ENCODE measurements around the gene PIP4P1.
A peak's percentile ranks its signal among the peaks of the same experiment; 100 is the strongest.

Gene PIP4P1

DNA sequence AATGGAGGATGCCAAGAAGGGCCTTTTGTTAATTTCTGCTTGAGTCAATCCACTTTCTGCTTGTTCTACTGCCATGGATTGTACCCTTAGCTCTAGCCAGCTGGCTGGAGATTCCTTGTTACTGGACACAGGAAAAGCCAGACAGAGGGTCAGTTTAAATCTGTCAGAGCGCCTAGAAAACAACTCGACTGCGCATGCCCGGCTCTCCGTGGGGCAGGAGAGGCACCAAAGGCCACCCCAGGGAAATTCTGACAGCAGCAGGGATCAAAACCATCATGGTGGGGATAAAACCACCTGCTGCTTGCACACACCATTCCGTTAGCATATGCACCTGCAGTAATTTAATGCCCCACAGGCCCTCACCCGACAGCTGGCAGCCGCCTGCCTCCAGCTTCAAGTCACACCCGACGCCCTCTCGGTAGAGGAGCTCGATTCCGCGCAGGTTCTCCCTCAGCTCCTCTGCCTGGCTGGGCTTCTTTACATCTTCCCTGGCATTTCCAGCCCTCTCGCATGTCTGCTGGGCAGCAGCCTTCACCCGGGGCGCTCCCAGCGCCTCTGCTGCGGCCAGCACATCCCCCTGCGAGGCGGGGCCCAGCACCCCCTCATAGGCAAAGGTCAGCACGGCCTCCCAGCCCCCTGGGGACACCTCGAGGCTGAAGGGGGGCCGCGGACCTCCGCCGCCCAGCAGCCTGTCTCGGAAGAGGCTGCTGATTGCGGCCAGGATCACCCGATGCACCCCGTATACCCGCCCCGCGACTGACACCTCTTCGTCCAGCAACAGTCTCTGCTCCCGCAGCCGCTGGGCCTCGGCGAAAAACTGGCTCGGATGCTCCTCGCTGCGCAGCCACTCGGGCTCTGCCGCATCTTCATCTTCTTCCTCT, 26.3 kb downstream of the PIP4P1 start:
- DNase-seq = no peak

DNA sequence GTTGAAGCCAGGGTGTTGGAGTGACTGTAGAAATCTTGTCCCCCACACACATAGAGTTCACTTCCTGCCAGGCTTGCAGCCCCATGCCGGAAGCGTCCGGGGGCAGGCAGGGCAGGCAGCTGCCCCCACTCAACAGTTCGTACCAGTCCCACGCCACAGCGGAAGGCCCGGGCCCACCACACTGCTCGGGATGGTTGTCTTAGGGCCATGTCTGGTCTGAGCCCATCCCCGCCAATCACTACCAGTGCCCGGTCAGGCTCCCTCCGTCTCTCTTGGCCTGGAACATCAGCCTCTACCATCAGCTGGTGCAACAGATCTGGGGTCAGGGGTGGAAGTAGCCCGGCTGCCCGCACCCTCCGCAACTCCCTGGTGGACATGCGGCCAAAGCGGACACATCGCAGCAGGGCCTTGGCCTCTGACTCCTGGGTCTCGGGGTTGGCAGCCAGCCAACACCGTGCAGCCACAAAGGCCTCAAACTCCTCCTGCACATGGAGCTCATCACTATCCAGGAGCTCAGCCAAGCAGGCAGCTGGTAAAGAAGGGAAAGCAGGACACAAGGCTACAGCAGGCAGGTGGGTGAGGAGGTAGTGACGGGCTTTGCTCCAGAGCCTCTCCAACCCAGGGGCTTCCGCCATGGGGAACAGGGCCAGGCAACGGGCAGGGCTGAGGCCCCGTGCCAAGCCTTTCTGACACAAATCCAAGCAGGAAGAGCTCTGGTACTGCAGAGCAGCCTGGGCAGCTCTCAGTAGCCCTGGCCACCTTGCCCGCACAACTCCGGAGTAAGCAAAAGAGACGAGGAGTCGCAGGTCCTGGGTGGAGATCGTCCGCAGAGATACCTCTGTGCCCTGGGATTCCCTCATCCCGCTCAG, 31.2 kb downstream of the PIP4P1 start:
- no peak for DNase-seq

DNA sequence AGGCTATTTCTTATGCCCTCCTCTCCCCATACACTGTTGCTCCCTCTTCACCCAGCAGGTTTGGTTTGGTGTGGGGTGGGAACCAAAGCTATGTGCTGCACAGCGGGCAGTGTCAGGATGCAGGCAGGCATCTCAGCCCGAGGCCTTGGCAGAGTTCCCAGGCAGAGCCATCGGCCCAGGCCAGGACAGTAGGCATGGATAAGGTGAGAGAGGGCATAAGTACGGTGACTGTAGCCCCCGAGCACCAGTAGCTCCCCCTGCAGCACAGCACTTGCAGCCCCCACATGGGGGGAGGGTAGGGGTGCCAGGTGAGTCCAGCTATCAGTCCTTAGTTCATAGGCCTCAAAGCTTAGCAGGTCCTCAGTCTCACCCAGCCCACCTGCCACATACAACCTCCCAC, 32.4 kb downstream of the PIP4P1 start:
- DNase-seq = no peak

DNA sequence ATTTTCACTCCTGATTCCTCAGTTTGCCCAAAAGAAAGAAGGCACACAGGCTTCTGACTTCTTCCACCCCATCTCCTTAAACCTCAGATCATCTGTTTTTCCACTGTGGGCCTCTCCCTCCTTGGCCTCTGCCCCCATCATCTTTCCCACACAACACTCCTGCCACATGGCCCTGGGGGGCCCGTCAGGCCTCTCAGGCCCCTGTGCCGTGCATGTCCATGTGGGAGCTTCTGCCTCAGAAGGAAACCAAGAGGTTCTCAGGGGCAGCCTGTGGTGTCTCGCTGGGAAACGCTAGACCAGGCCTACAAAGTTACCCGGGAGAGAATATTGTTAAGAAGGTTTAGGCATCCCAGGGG, 33.2 kb downstream of the PIP4P1 start:
- no peak for DNase-seq

DNA sequence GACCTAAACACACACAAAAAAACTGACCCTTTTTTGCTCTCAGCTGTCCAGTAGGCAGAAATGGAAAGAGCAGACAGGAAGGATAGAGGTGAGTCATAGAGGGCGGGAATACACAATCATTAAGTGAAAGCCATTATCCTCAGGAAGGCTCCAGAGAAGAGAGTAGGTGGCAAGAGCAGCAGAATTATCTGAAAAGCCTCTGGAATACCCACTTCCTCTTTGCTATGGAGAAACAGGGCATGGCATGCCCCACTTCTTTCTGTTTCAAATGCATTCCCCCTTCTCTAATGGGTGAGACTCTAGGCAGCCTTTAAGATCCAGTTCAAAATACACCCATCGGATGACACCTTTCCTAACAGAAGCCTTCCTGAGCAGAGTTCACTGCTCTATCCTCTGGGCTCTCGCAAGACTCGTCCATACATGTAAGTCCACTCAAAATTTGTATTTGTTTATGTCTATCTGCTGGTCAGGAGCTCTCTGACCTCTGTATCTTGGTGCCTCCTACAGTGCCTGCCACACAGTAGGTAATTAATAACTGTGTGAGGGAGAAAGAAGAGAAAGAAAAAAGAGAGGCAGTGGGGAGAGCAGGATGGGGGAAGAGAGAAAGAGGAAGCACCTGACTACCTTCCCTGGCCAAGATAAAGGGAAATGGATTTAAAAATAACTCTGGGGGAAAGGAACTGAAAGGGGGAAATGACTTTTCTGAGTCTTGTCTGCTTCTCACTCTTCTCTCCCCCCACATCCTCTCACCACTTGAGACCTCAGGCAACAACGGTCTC, 33.8 kb downstream of the PIP4P1 start:
- no peak for DNase-seq

DNA sequence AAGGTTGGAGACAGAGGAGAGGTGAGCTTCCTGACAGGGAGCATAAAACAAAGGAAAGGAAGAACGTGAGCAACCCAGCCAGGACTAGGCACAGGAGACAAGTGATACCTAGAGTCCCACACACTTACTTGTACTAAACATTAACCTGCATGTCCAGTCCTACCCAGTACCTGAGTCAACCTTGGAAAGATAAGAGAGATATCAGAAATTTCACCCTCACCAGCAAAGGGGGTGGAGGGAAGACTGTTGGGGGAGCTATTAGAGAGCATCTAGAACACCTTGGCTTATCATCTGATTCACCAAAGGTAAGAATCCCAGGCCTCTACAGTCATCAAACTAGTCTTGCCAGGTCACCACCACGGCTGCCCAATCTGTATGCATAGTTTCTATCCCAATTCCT, 36.4 kb downstream of the PIP4P1 start:
- no peak for DNase-seq

DNA sequence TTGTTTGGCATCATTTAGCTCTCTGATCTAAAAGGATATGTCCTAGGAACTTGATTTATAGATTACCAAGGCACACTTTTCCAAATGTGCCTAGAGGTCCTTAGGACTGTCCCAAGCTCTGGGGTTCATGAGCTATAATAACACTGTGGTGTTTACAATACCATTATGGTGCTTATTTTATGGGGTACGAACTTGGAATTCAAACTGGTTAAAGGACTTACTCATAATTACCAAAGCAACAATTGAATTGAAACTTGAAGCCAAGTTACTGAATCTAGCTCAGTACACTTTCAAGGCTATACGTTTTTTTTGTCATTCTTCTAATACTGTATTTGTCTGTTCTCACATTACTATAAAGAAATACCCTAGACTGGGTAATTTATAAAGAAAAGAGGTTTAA, 38.3 kb downstream of the PIP4P1 start:
- no peak for DNase-seq

DNA sequence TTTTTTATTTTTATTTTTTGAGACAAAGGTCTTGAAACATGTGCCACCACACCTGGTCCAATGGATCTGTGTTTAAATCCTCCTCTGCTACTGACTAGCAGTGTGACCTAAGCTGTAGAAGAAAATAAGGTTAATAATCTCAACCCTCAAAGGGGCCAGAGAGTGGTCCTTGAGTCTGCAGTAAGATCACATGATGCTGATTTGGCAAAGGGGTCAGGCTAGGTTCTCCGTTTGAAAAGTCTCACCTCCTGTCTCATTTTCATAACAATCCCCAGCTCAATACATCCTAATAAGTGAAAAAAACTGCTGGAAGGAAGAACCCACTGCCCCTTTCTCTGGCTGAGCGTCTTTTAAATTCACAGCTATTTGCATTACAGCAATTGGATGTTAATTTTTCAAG, 40.0 kb downstream of the PIP4P1 start:
- no peak for DNase-seq

DNA sequence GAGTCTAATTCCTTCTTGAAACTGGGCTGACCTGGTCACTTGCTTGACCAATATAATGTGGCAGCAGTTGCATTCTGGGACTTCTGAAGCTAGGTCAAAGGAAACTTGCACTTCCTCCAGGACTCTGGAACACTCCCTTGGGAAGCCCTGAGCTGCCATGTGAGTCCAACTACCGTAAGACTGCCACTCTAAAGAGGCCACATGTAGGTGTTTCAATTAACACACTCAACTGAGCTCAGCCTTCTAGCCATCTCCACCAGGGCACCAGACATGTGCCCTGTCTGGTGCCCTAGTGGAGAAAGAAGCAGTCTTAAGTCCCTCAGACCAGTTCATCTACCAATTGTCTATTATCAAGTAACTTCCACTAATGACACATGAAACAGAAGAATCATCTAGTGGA, 41.8 kb downstream of the PIP4P1 start:
- no peak for DNase-seq

DNA sequence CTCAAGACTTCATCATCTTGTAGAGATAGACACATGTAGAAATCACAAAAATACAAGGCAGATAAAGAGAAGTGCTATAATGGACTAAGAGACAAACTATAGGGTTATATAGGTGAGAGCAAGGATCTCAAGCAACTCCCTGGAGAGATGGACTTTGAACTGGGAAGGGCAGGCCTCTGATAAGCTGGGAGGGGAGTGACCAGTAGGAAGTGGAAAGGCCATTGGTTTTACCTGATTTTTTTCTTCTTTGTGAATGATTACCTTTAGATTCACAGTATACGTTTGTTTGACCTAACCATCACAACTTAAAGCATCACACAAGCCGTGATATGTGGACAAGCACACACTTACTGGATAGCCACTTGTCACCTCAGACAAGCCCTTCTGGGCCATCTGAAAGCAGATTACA, 42.7 kb downstream of the PIP4P1 start:
- DNase-seq = no peak

DNA sequence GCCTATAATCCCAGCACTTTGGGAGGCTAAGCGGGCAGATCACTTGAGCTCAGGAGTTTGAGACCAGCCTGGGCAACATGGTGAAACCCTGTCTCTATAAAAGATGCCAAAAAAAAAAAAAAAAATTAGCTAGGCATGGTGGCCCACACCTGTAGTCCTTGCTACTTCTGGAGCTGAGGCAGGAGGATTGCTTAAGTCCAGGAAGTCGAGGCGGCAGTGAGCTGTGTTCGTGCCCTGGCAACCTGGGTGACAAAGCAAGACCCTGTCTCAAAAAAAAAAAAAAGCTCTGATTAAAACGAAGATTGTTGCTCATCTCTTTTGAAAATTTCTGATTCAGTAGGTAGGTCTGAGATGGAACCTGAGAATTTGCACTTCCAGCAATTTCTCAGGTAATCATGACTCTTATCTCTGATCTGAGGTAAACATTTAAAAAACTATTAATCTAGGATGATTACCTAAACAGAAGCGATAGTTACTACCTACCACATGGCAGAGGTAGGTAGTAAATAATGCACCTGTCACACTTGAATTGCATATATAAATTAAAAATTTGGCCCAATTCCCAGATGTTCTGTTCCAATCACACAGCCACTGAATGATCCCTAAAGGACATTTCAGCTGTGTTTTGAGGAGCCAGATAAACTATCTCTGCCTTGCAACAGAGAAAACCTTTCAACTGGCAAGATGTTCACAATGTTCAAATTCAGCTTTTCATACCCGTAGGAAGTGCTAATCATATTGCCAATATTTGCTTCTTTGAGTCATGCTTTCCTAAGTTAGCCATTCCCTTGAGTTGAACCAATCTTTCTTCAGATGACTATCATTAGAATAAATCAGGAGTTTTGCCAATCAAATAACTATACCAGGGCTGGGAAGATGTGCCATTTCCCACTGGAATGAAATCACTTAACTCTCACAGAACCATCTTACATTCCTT, 43.7 kb downstream of the PIP4P1 start:
- no peak for DNase-seq

DNA sequence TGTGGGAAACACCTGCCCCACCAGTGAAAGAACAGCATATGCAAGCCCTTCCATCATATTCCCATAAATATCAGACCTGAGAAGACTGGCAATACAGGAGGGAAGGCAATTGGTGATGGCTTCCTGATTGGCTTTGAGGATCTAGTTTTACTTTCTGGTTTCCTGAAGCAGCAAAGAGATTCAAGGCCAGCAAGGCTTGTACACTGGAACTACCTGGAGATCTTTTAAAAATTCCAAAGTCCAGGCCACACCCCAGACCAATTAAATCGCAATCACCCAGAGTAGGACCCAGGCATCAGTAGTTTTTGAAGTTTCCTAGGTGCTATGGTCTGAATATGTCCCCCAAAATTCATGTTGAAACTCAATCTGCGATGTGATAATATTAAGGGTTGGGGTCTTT, 45.0 kb downstream of the PIP4P1 start:
- DNase-seq = no peak

DNA sequence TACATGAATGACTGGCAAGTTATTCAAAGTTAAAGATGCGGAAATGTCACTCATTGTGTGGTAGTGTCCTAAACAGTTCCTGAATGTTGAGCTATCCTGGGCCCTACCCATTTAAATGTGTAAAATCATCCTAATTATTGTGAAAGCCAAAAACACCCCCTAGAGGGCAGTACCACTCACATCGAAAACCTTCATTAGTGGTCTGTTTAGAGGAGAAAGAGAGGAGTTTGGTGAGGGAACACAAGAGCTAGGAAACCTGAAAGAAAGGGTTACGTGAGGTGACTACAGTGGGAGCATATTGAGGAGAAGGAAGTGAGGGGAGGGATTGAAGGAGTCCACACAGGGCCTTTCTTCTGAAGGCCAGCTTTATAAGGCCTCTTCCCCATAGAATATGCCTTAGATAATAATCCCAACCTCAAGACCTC, 45.4 kb downstream of the PIP4P1 start:
- DNase-seq = no peak

DNA sequence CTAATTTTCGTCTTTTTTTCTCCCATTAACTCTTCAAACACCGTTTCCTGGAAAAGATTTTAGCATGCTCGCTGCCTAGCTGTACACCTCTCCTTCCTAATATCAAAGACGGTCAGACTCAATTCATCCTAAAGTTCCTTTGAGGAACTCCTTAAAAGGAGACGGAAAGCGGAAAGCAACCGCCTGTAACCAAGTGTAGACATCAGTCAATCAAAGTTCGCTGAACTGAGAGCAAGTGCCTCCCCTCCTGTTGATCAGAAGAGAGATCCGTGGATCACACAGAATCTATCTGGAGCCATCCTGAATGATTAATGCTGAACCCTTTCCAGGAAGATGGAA, 47.5 kb downstream of the PIP4P1 start:
- DNase-seq = no peak

DNA sequence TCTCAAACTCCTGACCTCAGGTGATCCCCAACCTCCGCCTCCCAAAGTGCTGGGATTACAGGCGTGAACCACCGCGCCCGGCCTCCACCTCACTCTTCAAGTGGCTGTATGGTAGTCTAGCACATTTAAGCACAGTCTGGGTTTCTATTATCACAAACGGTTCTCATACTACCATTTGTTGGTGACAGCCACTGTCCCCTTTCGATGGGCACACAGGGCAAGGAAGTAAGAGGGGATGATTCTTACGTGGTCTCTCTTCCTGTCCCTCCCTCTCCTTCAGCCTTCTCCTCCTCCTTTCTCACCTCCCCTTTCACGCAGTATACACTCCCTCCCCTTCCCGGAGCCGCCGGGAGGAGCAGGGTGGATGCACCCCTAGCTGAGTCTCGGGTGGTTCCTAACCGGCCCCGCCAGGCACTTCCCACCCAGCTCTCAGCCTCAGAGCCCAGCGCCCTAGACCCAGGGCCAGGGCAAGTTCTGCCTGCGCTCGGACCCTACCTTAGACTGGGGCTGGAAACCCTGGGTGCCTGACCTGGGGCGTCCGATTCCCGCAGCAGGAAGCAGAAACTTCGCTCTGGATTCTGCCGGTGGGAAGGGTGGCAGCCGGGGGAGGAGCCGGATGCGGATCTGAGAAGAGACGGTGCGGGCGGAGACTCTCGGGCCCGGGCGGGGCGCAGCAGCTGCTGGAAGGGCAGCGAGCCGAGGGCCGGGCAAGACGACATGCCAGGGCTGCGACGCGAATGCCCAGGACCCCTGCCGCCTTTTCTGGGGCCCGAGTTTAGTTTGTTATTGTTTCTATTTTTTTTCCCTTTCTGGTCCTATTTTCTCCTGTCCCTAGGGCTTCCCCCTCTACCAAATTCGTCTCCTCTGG, 48.1 kb downstream of the PIP4P1 start, which contains the start of gene TEP1:
TSS of gene TEP1 (minus strand) at position 626 of the 868 bp plus-strand sequence. CDS start 5,062 bp downstream, outside the sequence.
- peak; percentile 92 for DNase-seq

DNA sequence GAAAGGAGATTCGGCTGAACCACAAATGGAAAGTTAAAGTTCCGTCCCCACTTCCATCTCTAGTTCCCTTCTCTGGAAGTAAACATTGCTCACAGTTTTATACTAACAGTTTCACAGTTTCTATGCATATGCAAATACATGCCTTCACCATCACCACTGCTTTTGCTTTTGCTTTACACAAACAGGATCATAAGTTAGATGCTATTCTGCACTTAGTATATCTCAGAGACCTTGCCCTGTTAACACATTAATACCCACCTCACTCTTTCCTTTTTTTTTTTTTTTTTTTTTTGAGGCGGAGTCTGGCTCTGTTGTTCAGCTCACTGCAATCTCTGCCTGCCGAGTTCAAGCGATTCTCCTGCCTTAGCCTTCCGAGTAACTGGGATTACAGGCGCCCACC, 48.8 kb downstream of the PIP4P1 start:
- no peak for DNase-seq

DNA sequence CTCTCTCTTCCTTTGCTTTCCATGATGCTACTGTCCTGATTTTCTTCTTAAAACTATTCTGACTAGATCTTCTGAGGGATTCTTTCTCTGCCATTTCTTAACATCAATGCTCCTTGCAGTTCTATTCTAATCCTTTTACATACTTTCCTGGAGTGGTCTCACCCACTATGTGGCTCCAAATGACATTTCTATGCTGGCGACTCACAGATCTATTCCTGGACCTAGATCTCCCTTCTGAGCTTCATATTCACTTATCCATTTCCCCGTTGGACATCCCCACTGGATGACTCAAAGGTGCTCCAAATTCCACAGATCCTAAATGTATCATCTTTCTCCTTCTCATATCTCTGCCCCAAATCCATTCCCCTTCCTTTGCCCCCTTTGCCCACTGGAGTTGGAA, 52.0 kb downstream of the PIP4P1 start:
- no peak for DNase-seq

Measured in activated effector memory CD4-positive, alpha-beta T cell treated with anti-CD3 and anti-CD28 coated beads, Interleukin-2, amount 50 U/mL, for 16 hours (primary cell).